Measurements from ENCODE around the gene RPRD2. TPM values are rescaled to one million over a fixed set of nuclear protein-coding genes. Genes with fewer than 3 reads are reported as not detected.

Gene RPRD2
- total RNA-seq, 2 donors from 2014 or later, result 13.2 to 17.1 TPM

DNA sequence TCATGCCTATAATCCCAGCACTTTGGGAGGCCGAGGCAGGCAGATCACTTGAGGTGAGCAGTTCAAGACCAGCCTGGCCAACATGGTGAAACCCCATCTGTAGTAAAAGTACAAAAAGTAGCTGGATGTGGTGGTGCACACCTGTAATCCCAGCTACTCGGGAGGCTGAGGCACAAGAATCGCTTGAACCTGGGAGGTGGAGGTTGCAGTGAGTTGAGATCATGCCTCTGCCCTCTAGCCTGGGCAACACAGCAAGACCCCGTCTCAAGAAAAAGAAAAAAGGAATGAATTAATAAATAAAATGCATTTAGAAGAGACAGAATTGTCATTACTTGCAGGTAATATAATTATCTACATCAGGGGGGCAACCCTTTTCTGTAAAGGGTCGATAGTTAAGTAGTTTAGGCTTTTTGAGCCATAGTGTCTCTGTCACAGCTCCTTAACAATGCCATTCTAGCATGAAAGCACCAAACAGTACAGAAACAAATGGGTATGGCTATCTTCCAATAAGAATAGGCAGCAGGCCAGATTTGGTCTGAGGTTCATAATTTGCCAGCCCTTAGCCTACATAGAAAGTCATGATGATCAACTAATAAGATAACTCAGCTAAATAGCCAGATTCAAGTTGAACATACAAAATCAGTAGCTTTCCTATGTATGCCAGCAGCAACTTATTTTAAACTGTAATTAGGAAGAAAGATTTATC lies 56.8 kb downstream of the RPRD2 start:
- Histone ChIP-seq H3K9me3 (no peaks in the 10 kb centered on the region), H3K27me3 (no peaks in the 10 kb centered on the region), H3K4me1 (peaks cover 6% of the 10 kb centered on the region), H3K4me3 (no peak overlapping the region), H3K36me3 (replicated peaks in 1 of 2; ENCODE audit: insufficient read depth in 1 of 2, low read depth in 2 of 2) (peaks cover 0 to 4% of the 10 kb centered on the region in 2 donors), H3K27ac (no peak overlapping the region)
- intact Hi-C loops (cut with DNase I), result no loop called here
- 84 to 90% methylated on average over 5 of the region's 5 CpGs for WGBS, 2 donors
- ATAC-seq, result no peak
- TF ChIP-seq, protein P1, sequence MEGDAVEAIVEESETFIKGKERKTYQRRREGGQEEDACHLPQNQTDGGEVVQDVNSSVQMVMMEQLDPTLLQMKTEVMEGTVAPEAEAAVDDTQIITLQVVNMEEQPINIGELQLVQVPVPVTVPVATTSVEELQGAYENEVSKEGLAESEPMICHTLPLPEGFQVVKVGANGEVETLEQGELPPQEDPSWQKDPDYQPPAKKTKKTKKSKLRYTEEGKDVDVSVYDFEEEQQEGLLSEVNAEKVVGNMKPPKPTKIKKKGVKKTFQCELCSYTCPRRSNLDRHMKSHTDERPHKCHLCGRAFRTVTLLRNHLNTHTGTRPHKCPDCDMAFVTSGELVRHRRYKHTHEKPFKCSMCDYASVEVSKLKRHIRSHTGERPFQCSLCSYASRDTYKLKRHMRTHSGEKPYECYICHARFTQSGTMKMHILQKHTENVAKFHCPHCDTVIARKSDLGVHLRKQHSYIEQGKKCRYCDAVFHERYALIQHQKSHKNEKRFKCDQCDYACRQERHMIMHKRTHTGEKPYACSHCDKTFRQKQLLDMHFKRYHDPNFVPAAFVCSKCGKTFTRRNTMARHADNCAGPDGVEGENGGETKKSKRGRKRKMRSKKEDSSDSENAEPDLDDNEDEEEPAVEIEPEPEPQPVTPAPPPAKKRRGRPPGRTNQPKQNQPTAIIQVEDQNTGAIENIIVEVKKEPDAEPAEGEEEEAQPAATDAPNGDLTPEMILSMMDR (IDR thresholded peaks at IDR 0.05), result no peak
- TF ChIP-seq POLR2A (IDR thresholded peaks at IDR 0.05), result no peak
- no peak for DNase-seq

- Histone ChIP-seq H3K4me1 (peaks cover 6% of the 10 kb centered on the region), H3K9me3 (no peaks in the 10 kb centered on the region), H3K27ac (no peak overlapping the region), H3K4me3 (no peak overlapping the region), H3K36me3 (replicated peaks in 1 of 2; ENCODE audit: insufficient read depth in 1 of 2, low read depth in 2 of 2) (peaks cover 0 to 4% of the 10 kb centered on the region in 2 donors), H3K27me3 (no peaks in the 10 kb centered on the region)
- WGBS, 2 donors, result 93 to 96% methylated on average over 2 of the region's 2 CpGs
- DNase-seq, result no peak
- ATAC-seq, result no peak
- intact Hi-C loops (cut with DNase I), result no loop called here
- TF ChIP-seq, protein P1 (IDR thresholded peaks at IDR 0.05), result no peak
- no peak for TF ChIP-seq POLR2A (IDR thresholded peaks at IDR 0.05)
Measured at GRCh38 chr1:150422541-150422940, 58.6 kb downstream of the RPRD2 start.

GRCh38 chr1:150429805-150430204 lies 65.9 kb downstream of the RPRD2 start:
- H3K27ac ChIP-seq, result no peak overlapping the region
- H3K27me3 ChIP-seq, result no peaks in the 10 kb centered on the region
- no peaks in the 10 kb centered on the region for H3K9me3 ChIP-seq
- intact Hi-C loops (cut with DNase I), result no loop called here
- DNase-seq (no peak), ATAC-seq (no peak)
- no peaks in the 10 kb centered on the region for H3K4me1 ChIP-seq
- WGBS, 2 donors, result 30 to 51% methylated on average over 3 of the region's 3 CpGs
- no peak for TF ChIP-seq POLR2A (IDR thresholded peaks at IDR 0.05)
- TF ChIP-seq, protein P1 (IDR thresholded peaks at IDR 0.05), result peak in 4 of 7 experiments; percentile 14 to 42 (median 26)
- no peak overlapping the region for H3K4me3 ChIP-seq
- no peaks in the 10 kb centered on the region for H3K36me3 ChIP-seq (replicated peaks in 1 of 2; ENCODE audit: insufficient read depth in 1 of 2, low read depth in 2 of 2)

GRCh38 chr1:150441121-150441520 lies 77.2 kb downstream of the RPRD2 start:
- Histone ChIP-seq H3K4me1 (no peaks in the 10 kb centered on the region), H3K36me3 (replicated peaks in 1 of 2; ENCODE audit: insufficient read depth in 1 of 2, low read depth in 2 of 2) (peaks cover 0 to 4% of the 10 kb centered on the region in 2 donors), H3K4me3 (no peak overlapping the region), H3K27ac (no peak overlapping the region), H3K27me3 (no peaks in the 10 kb centered on the region), H3K9me3 (no peaks in the 10 kb centered on the region)
- DNase-seq (no peak), ATAC-seq (no peak)
- TF ChIP-seq POLR2A (IDR thresholded peaks at IDR 0.05), result no peak
- TF ChIP-seq, protein P1 (IDR thresholded peaks at IDR 0.05), result no peak
- WGBS, 2 donors, result 72 to 78% methylated on average over 2 of the region's 2 CpGs
- intact Hi-C loops (cut with DNase I), result no loop called here

DNA sequence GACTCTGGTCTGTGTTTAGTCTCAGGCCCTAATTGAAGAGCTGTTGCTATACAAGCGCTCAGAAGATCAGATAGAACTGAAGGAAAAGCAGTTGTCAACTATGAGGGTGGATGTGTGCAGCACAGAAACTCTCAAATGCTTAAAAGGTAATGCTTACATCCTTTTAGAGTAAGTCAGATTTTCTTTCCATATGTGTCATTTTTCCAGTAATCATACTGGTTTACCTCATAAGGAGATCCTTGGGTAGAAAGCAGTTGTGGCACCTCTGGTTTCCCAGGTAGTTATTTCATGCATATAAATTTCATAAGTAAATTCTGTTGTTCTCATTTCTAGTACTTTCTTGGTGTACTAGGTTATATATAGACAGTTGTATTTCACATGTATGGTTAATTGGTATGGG lies 80.3 kb downstream of the RPRD2 start:
- no peaks in the 10 kb centered on the region for H3K9me3 ChIP-seq
- ATAC-seq, result no peak
- TF ChIP-seq, protein P1 (IDR thresholded peaks at IDR 0.05), result no peak
- no peak for TF ChIP-seq POLR2A (IDR thresholded peaks at IDR 0.05)
- no peaks in the 10 kb centered on the region for H3K27me3 ChIP-seq
- intact Hi-C loops (cut with DNase I), result no loop called here
- H3K27ac ChIP-seq, result no peak overlapping the region
- whole genome bisulfite sequencing, 2 donors, result 100% methylated on average over 1 of the region's 1 CpG
- H3K4me1 ChIP-seq, result no peaks in the 10 kb centered on the region
- H3K4me3 ChIP-seq, result no peak overlapping the region
- peaks cover 0 to 15% of the 10 kb centered on the region in 2 donors for H3K36me3 ChIP-seq (replicated peaks in 1 of 2; ENCODE audit: insufficient read depth in 1 of 2, low read depth in 2 of 2)
- DNase-seq, result no peak

Measured in body of pancreas (tissue), 4 donors.